Measurements from ENCODE around the gene RFXAP.

RFXAP gene

DNA sequence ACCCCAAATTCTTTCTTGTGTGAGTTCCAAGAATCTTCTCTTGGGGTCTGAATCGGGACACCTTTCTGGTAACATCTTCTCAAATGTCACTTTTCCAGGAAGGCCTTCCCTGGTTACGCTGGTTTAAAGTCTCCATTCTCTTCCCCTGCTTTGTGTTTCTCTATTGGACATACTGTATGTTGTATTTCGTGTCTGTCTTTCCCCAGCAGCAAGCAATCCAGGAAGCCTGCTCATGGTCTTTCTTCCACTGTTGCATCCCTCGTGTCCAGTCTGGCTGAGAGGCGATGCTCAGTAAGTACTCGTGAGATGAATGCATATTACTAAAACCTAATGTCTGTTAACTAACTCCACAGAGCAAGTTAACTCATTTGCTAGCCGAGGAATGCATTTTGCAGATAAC is 43.7 kb downstream of the RFXAP start:
- Histone ChIP-seq H3K4me1 (no peaks in the 10 kb centered on the region), H3K36me3 (replicated peaks) (peaks cover 7% of the 10 kb centered on the region), H3K27me3 (ENCODE audit: low read depth) (no peaks in the 10 kb centered on the region), H3K9me3 (no peaks in the 10 kb centered on the region), H3K4me3 (no peak overlapping the region)
- in situ Hi-C loops (cut with MboI; ENCODE audit: low sequenced_read_pairs): no loop called here
- DNase-seq (ENCODE audit: low spot score in 2 of 2): no peak

DNA sequence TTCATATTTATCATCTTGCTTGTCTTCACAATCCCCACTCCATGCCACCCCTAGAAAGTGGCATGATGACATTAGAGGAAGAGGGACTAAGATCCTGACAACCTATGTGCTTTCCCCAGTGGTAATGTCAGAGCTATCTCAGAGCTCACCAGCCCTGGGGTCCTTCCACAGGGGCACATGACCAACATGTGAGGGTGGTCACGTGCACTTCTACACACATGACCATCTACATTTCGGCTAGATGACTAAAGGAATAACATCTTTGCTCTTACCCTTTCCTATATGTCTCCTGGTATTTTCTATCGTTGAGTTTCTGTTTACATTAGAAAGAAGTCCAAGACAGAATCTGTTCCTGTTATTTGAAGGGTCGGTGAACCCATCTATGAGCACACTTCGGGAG is 46.2 kb downstream of the RFXAP start:
- Histone ChIP-seq H3K4me3 (no peak overlapping the region), H3K36me3 (replicated peaks) (peaks cover 7% of the 10 kb centered on the region), H3K4me1 (no peaks in the 10 kb centered on the region), H3K27me3 (ENCODE audit: low read depth) (no peaks in the 10 kb centered on the region), H3K9me3 (no peaks in the 10 kb centered on the region)
- no peak for DNase-seq (ENCODE audit: low spot score in 2 of 2)
- in situ Hi-C loops (cut with MboI; ENCODE audit: low sequenced_read_pairs): no loop called here

DNA sequence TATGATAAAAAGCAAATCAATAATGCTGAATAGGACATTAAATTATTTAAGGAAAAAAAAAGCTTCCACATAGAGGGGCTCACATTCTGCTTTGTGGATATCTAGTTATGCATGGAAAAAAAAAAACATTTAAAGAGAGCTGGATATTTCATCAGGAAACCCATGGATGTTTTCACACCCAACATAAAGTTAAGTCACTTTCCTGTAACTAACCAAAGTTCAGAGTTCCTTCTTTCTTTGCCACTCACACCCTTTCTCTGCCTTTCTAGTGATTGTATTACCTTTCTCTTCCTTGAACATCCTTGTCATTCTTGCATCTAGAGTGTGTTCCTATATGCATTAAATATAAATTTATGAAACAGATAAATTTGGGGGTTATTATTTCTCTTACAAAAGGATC is 47.2 kb downstream of the RFXAP start:
- DNase-seq (ENCODE audit: low spot score in 2 of 2): no peak
- Histone ChIP-seq H3K4me3 (no peak overlapping the region), H3K4me1 (no peaks in the 10 kb centered on the region), H3K27me3 (ENCODE audit: low read depth) (no peaks in the 10 kb centered on the region), H3K9me3 (no peaks in the 10 kb centered on the region), H3K36me3 (replicated peaks) (peaks cover 7% of the 10 kb centered on the region)
- in situ Hi-C loops (cut with MboI; ENCODE audit: low sequenced_read_pairs): no loop called here

DNA sequence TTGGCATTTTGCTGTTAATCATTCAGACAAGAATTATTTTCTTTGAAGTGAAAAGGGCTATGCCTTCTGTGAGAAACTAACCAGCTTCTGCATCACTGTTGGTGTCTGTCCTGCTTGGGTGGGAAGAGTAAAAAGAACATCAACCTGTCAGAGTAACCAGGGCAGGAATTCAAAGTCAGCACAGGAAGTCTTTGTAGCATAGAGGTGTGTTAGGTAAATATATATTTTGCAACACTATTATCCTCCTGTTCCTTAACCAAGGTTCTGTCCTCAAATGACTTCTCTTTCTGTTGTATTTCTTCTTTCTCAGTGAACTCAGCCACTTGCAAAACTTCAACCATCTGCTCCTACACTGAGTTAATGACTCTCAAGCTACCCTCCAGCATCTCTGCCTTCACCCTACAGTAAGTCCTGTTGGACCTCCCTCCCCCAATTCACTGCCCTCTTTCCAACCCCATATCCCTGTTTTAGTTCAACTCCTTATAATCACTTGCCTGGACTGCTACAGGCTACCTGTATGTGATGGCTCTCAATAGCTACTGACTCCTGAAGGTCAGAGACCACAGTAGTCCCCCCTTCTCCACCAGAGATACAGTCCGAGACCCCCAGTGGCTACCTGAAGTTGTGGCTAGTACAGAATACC is 51.1 kb downstream of the RFXAP start:
- Histone ChIP-seq H3K4me3 (no peak overlapping the region), H3K36me3 (replicated peaks) (peaks cover under 1% of the 10 kb centered on the region), H3K4me1 (peaks cover under 1% of the 10 kb centered on the region; the same call in 1 of the 2 replicates), H3K9me3 (no peaks in the 10 kb centered on the region), H3K27me3 (ENCODE audit: low read depth) (no peaks in the 10 kb centered on the region)
- in situ Hi-C loops (cut with MboI; ENCODE audit: low sequenced_read_pairs): no loop called here
- DNase-seq (ENCODE audit: low spot score in 2 of 2): no peak

DNA sequence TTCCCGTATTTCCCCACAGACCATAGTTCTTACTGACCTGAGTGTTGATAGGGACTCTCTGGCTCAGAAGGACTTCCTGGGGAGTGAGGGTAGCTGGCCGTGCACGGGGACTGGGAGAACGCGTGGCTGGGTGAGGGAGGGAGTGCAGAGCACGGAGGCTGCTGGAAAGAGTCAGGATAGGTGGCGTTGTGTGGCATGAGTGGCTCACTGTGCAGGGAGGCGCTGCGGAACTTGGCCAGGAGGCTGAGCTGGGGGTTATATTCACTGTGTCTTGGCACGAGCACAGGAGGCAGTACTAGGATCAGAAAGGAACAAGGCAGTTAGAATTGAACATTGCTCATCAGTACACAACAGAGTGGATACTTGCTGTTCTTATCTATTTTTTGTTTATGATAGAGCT is 53.6 kb downstream of the RFXAP start:
- Histone ChIP-seq H3K9me3 (no peaks in the 10 kb centered on the region), H3K4me3 (no peak overlapping the region), H3K4me1 (peaks cover 6% of the 10 kb centered on the region; the same call in 1 of the 2 replicates), H3K36me3 (replicated peaks) (no peaks in the 10 kb centered on the region; the same call in none of the 2 replicates), H3K27me3 (ENCODE audit: low read depth) (no peaks in the 10 kb centered on the region)
- in situ Hi-C loops (cut with MboI; ENCODE audit: low sequenced_read_pairs): no loop called here
- DNase-seq (ENCODE audit: low spot score in 2 of 2): no peak

DNA sequence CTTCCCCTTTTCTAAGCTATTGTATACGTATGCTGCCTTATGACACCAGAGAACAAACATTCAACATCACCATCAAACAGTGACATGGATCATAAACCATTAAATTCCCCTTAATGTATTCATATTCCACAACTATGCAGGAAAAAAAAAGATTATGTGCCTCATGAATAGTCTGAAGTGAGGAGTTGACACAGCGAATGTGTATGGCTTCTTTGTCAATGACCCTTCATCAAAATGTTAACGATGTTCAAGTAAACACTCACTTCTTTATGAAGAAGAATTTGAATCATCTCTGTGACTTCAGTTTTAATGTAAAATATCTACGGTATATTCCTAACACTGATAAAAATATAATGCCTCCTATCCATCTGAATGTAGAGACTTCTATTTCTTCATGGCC is 56.4 kb downstream of the RFXAP start:
- Histone ChIP-seq H3K27me3 (ENCODE audit: low read depth) (no peaks in the 10 kb centered on the region), H3K36me3 (replicated peaks) (no peaks in the 10 kb centered on the region; the same call in none of the 2 replicates), H3K9me3 (no peaks in the 10 kb centered on the region), H3K4me3 (no peak overlapping the region), H3K4me1 (peaks cover 6% of the 10 kb centered on the region; the same call in 1 of the 2 replicates)
- DNase-seq (ENCODE audit: low spot score in 2 of 2): no peak
- in situ Hi-C loops (cut with MboI; ENCODE audit: low sequenced_read_pairs): no loop called here

DNA sequence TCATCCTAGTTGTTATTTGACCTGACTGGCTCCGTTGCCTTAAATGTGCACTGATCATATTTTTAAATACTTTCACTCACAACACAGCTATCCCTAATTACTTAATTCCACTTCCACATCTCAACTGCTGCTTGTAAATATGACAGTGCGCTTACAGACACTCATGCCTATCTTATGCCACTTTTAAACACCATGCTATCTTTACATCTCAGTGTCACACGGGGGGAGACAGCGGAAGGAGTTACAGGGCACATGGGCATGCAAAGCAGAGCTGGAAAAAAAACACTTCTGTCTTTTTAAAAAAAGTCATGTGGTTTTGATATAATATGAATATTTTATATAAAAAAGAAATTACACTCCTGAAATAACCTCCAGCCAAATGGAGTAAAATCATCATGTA is 56.9 kb downstream of the RFXAP start:
- Histone ChIP-seq H3K36me3 (replicated peaks) (no peaks in the 10 kb centered on the region; the same call in none of the 2 replicates), H3K9me3 (no peaks in the 10 kb centered on the region), H3K4me3 (no peak overlapping the region), H3K4me1 (peaks cover 6% of the 10 kb centered on the region; the same call in 1 of the 2 replicates), H3K27me3 (ENCODE audit: low read depth) (no peaks in the 10 kb centered on the region)
- in situ Hi-C loops (cut with MboI; ENCODE audit: low sequenced_read_pairs): no loop called here
- no peak for DNase-seq (ENCODE audit: low spot score in 2 of 2)

All from HAP-1 (cell line).